ENCODE results near the gene GLOD5. TPM values are rescaled to one million over a fixed set of nuclear protein-coding genes. Genes with fewer than 3 reads are reported as not detected.

GLOD5 gene
- total and polyA plus RNA-seq, 2 of the 8 experiments (the other 6 are each of a cell fraction or from before 2014, with no cell fraction given) = 0.18 TPM; not detected in 1

DNA sequence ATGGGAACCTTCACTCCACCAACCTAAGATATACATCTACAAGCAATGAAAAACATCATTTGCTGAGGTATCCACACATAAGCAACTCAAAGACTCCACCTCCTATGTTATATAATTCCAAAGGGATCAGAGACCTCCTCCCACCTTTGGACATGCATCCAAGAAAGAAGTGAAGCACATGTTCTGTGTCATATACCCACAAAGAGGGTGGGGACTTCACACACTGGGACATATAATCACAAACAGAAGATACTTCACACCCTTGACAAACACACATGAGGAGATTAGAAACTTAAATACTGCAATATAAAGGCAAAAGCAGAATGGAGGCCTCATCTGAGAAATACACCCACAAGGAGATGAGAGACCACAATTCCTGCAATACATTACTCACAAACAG, 39.6 kb upstream of the GLOD5 start:
- Histone ChIP-seq H3K14ac (ENCODE audit: insufficient read length) (no peak overlapping the region), H3K4me2 (ENCODE audit: insufficient read depth in 1 of 2, low read depth in 2 of 2, low read length in 2 of 2) (no peak overlapping the region), H4K5ac (ENCODE audit: insufficient read length, low read depth, low read length) (no peak overlapping the region), H2AK5ac (ENCODE audit: low read depth, low read length) (no peak overlapping the region), H4K91ac (replicated peaks; ENCODE audit: insufficient read length, low read length) (no peak overlapping the region), H3K23me2 (ENCODE audit: low read depth, low read length) (no peaks in the 10 kb centered on the region), H3K79me2 (ENCODE audit: control insufficient read depth in 1 of 2, insufficient read depth in 2 of 2, low read length in 2 of 2) (no peaks in the 10 kb centered on the region), H2BK20ac (ENCODE audit: low read length) (no peak overlapping the region), H3K23ac (ENCODE audit: insufficient read length) (no peak overlapping the region), H2BK120ac (replicated peaks; ENCODE audit: low read depth, low read length) (no peak overlapping the region), H3K27ac (ENCODE audit: low read depth, low read length) (no peak overlapping the region), H3K18ac (ENCODE audit: extremely low read depth, low read length) (no peak overlapping the region), H2AFZ (ENCODE audit: low read length) (no peak overlapping the region), H3K4me1 (replicated peaks in 1 of 4; ENCODE audit: control insufficient read depth in 3 of 4, insufficient read depth in 4 of 4, low read length in 3 of 4) (no peaks in the 10 kb centered on the region), H4K20me1 (replicated peaks in 1 of 2; ENCODE audit: control insufficient read depth in 1 of 2, insufficient read depth in 2 of 2, low read length in 2 of 2) (no peaks in the 10 kb centered on the region), H3K79me1 (ENCODE audit: low read depth, low read length) (no peaks in the 10 kb centered on the region), H3K4me3 (ENCODE audit: extremely low read depth in 1 of 4, insufficient read depth in 2 of 4, low read depth in 3 of 4, low read length in 4 of 4) (no peak overlapping the region), H3K4ac (replicated peaks; ENCODE audit: insufficient read length, low read depth, low read length) (no peak overlapping the region), H2BK12ac (ENCODE audit: low read depth, low read length) (no peak overlapping the region), H2BK15ac (ENCODE audit: low read length) (no peak overlapping the region), H3K36me3 (ENCODE audit: control insufficient read depth in 2 of 4, insufficient read depth in 4 of 4, low read length in 3 of 4) (no peaks in the 10 kb centered on the region), H4K8ac (ENCODE audit: extremely low read depth, insufficient read depth, low read length) (no peak overlapping the region), H3K9me3 (ENCODE audit: insufficient read depth in 2 of 2, low read depth in 1 of 2, low read length in 1 of 2) (no peaks in the 10 kb centered on the region), H3K27me3 (replicated peaks in 1 of 4; ENCODE audit: control insufficient read depth in 3 of 4, extremely low read depth in 1 of 4, insufficient read depth in 3 of 4, low read length in 3 of 4) (no peaks in the 10 kb centered on the region; a peak in 1 of 7 replicates), H2BK5ac (ENCODE audit: low read depth, low read length) (no peak overlapping the region), H3K56ac (replicated peaks; ENCODE audit: insufficient read length, low read depth, low read length) (no peak overlapping the region), H3K9ac (replicated peaks in 1 of 4; ENCODE audit: extremely low read depth in 1 of 4, low read depth in 3 of 4, low read length in 3 of 4) (no peak overlapping the region)
- FAIRE-seq (no peak), DNase-seq (ENCODE audit: low read depth in 1 of 2, low spot score in 2 of 2) (no peak)
- TF ChIP-seq CREB1 (IDR thresholded peaks at IDR 0.05) (no peak), CTBP2 (IDR thresholded peaks at IDR 0.05; ENCODE audit: borderline replicate concordance, insufficient read depth, insufficient read length, low read length) (no peak), HDAC6 (IDR thresholded peaks at IDR 0.05; ENCODE audit: low read depth, low read length) (no peak), ZNF274 (IDR thresholded peaks at IDR 0.05; ENCODE audit: borderline replicate concordance, extremely low read depth, low read length) (no peak)
- CTCF ChIA-PET (ENCODE audit: partially characterized antibody) = no interaction called here
- POLR2A ChIA-PET (ENCODE audit: partially characterized antibody) = no interaction called here

Measured in H1 (cell line).